Erythroblast (primary cell): Measurements from ENCODE around the gene SV2B.
"Not testable (repeated sequence)": the region's sequence is repeated elsewhere in the genome, so short reads cannot be mapped to it uniquely, and the experiment has no call there.

Experiments
- DNase-seq, 2 experiments: peaks; one replicate each; lab custom pipeline; 2025; lab: John Stamatoyannopoulos, UW
- GATA1 ChIP-seq: IDR thresholded peaks from 2 replicates; pipeline ENCODE4 v1.6.1; 2011; ENCODE audit warnings: low read depth, mild to moderate bottlenecking, control low read depth, low read length, moderate library complexity
- POLR2A ChIP-seq: IDR thresholded peaks from 2 replicates; pipeline ENCODE4 v1.6.1; 2011; ENCODE audit warnings: mild to moderate bottlenecking, low read length

SV2B gene

DNA sequence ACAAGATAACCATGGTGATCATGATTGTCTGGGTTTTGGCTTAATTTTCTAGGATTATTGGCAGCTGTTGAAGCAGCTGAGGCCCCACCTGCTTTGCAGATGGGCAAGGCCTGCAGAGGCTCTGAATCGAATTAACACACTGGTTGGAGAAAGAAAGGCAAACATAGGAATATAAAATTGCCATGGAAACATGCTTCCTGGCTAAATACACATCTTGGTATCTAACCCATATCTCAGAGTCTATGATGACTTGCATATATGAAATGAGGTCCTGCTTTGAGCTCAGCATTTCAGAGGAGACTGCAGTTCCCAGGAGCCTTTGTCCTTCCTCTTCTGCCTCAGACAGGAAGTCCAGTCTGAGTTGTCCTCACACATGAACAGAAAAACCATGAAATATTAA, 24.3 kb upstream of the SV2B start:
- no peak for DNase-seq
- no peak for TF ChIP-seq POLR2A
- TF ChIP-seq GATA1, result no peak

- no peak for TF ChIP-seq GATA1
- no peak for TF ChIP-seq POLR2A
- no peak for DNase-seq
Observed at GRCh38 chr15:91077029-91077428, 23.0 kb upstream of the SV2B start.

DNA sequence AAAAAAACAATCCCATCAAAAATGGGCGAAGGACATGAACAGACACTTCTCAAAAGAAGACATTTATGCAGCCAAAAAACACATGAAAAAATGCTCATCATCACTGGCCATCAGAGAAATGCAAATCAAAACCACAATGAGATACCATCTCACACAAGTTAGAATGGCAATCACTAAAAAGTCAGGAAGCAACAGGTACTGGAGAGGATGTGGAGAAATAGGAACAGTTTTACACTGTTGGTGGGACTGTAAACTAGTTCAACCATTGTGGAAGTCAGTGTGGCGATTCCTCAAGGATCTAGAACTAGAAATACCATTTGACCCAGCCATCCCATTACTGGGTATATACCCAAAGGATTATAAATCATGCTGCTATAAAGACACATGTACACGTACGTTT, 6.2 kb upstream of the SV2B start:
- not testable (repeated sequence) for DNase-seq

DNA sequence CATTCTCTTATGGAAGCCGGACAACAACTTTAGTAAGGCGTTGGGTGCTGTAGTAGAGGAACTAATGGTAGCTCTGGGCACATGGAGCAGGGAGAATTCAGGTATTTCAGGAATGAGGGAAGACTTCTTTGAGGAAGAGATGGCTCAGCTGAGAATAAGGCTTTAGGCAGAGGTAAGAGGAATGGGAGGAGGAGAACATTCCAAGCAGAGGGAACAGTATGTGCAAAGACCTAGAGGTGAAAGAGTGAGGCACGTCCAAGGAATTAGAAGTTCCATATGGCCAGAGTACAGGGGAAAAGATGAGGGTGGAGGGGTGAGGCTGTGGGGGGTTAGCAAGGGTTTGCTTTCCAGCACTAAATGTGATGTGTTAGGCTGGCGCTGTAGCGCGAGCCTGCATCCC, 1.6 kb upstream of the SV2B start:
- TF ChIP-seq GATA1, result no peak
- no peak for TF ChIP-seq POLR2A
- no peak for DNase-seq

- TF ChIP-seq GATA1 (no peak), POLR2A (no peak)
- DNase-seq, result peak; percentile 8 to 14
Observed at GRCh38 chr15:91099616-91099994, 452 bp upstream of the SV2B start.

DNA sequence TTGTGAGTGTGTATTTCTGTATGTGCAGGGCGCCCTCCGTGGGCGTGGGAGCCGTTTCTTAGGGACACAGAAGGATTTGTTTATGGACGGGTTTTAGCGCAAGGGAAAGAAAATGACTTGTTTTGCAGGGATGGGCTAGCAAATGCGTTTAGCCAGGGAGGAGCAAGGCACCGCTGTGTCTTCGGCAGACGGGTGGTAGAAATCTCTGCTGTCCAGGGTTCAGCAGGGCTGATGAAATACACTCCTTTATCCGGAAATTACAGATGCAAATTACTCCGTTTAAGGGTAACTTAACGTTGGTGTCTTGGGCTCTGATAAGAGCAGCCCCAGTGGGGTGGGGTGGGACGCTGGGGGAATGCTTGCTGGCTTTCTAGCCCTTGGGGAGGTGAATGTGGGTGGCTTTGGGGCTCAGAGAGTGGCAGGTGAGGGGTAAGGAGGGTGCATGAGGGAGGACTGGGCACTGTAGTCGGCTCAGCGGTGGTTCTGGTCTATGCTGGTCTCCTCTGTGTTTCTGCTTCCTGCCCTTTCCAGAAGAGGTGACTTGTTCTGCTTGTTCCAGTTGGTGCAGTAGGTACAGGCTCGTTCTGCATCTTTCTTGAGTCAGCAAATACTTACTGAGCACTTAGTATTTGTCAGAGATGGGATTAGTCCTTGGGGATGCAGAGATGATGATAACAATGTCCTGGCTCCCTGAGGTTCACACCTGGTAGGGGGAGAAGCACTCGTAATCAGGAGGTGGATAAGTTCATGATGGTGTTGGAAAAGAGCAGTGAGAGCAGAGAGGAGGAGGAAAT, 954 bp downstream of the SV2B start:
- no peak for TF ChIP-seq POLR2A
- no peak for TF ChIP-seq GATA1
- peak in 1 of 2 experiments; percentile 16 for DNase-seq

- TF ChIP-seq POLR2A (no peak), GATA1 (no peak)
- no peak for DNase-seq
Observed at GRCh38 chr15:91101608-91101920, 1.5 kb downstream of the SV2B start.

- TF ChIP-seq POLR2A (no peak), GATA1 (no peak)
- DNase-seq, result no peak
Observed at GRCh38 chr15:91102546-91103330, 2.7 kb downstream of the SV2B start.

GRCh38 chr15:91104111-91104510, 4.1 kb downstream of the SV2B start:
- DNase-seq, result no peak
- no peak for TF ChIP-seq GATA1
- no peak for TF ChIP-seq POLR2A

GRCh38 chr15:91108421-91108820, 8.4 kb downstream of the SV2B start:
- TF ChIP-seq POLR2A (no peak), GATA1 (no peak)
- DNase-seq, result no peak

- TF ChIP-seq GATA1, result no peak
- no peak for TF ChIP-seq POLR2A
- no peak for DNase-seq
Observed at GRCh38 chr15:91109885-91110284, 9.8 kb downstream of the SV2B start.

GRCh38 chr15:91110407-91110806, 10.3 kb downstream of the SV2B start:
- TF ChIP-seq POLR2A, result no peak
- no peak for TF ChIP-seq GATA1
- DNase-seq, result no peak

DNA sequence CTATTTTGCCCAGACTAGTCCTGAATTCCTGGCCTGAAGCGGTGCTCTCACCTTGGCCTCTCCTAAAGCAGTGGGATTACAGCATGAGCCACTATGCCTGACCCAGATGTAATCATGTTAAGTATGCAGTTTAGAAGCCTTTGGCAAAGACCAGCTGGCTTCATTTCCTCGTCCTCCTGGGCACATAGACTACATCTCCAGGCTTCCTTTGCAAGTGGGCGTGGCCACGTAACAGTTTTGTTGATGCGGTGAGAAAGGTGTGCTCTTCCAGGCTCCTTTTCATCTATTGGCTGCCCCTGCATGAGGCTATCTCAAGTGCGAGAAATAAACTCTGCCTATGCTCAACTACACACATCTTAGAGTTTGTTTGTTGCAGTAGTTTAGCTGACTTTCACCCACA, 13.0 kb downstream of the SV2B start:
- TF ChIP-seq POLR2A (no peak), GATA1 (no peak)
- no peak for DNase-seq

DNA sequence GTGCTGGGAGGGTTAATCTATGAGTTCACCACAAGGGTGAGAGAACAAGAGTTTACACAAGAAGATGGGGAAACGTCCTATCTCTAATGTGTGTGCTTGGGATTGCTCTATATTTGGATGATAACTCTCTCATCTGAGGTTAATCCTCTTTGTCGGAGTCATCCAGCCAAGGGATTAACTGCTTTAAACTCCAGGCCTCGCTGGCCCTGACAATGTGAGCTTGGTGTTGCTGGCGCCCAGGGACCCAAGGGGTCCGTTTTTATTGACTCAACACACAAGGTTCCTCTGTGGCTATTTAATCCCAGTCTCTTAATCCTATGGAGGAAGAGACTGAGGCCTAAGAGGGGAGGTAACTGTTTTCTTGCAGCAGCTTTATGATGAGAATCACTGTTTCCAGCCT, 14.2 kb downstream of the SV2B start:
- DNase-seq, result no peak
- TF ChIP-seq GATA1, result no peak
- TF ChIP-seq POLR2A, result no peak
